Measurements from ENCODE around the gene CCPG1.

GRCh38 chr15:55318588-55319494 is 89.3 kb downstream of the CCPG1 start, which contains the start of the genes PIGB and PIGBOS1:
- TF ChIP-seq NFE2 (CRISPR knock-in tag; IDR thresholded peaks at IDR 0.05) = no peak
- no peak for TF ChIP-seq FOSL1 (CRISPR knock-in tag; IDR thresholded peaks at IDR 0.05; ENCODE audit: borderline replicate concordance)

All from HepG2 (cell line).